Activated CD4-positive, CD25-positive, alpha-beta regulatory T cell treated with anti-CD3 and anti-CD28 coated beads, Interleukin-2, amount 50 U/mL, for 24 hours (primary cell): Measurements from ENCODE around the gene LRRC73.
"Not testable (repeated sequence)": the region's sequence is repeated elsewhere in the genome, so short reads cannot be mapped to it uniquely, and the experiment has no call there.

ENCODE experiments used
- ATAC-seq, 2 donors: fragments of 150-1000 bp; cut with Tn5 transposase; one replicate each; pipeline ENCODE4 v1.10.0; 2021; ENCODE audit warnings: mild to moderate bottlenecking in 1 of 2, moderate library complexity in 1 of 2

Gene LRRC73

GRCh38 chr6:43459535-43459934, 50.6 kb downstream of the LRRC73 start:
- no peak for ATAC-seq

GRCh38 chr6:43458154-43458553, 52.0 kb downstream of the LRRC73 start:
- ATAC-seq: not testable (repeated sequence)

- ATAC-seq: no peak
Measured at GRCh38 chr6:43457643-43458042, 52.5 kb downstream of the LRRC73 start.
